Upper lobe of left lung (tissue), 6 donors: Measurements from ENCODE around the gene DLGAP1. TPM values are rescaled to one million over a fixed set of nuclear protein-coding genes. Genes with fewer than 3 reads are reported as not detected.

ENCODE experiments used
- ATAC-seq, 2 donors: fragments of 200-7000 bp; cut with Tn5 transposase; one replicate each; pipeline ENCODE4 v1.9.1; 2022; ENCODE audit warnings: mild to moderate bottlenecking in 2 of 2, moderate library complexity in 2 of 2; ENCODE audit not compliant: low FRiP score in 2 of 2
- DNase-seq, 2 donors: peaks; one replicate each; pipeline ENCODE4 v3.0.0-alpha.2; 2019 to 2020
- H3K27ac ChIP-seq, 4 donors: fragments of 200-600 bp; sonication (generic); one replicate each; pipeline ENCODE4 v1.5.1; 2016 to 2019
- H3K27me3 ChIP-seq, 4 donors: fragments of 200-600 bp; sonication (generic); one replicate each; pipeline ENCODE4 v1.5.1; 2017 to 2019
- H3K36me3 ChIP-seq, 4 donors: fragments of 200-600 bp; sonication (generic); one replicate each; pipeline ENCODE4 v1.5.1; 2016 to 2019
- H3K4me1 ChIP-seq, 4 donors: fragments of 200-600 bp; sonication (generic); one replicate each; pipeline ENCODE4 v1.5.1; 2018 to 2019
- H3K4me3 ChIP-seq, 4 donors: fragments of 200-600 bp; sonication (generic); one replicate each; pipeline ENCODE4 v1.5.1; 2017 to 2019; ENCODE audit warnings: mild to moderate bottlenecking in 2 of 4, moderate library complexity in 1 of 4
- H3K9me3 ChIP-seq, 4 donors: fragments of 200-600 bp; sonication (generic); one replicate each; pipeline ENCODE4 v1.5.1; 2018 to 2019
- CTCF ChIP-seq, 6 experiments: fragments of 450-650 bp in 4 of 6; fragments of 200-600 bp in 2 of 6; sonication (generic) in 2 of 6; IDR thresholded peaks; one replicate each; pipeline ENCODE4 v1.5.1; 2016 to 2019; ENCODE audit warnings: antibody characterized with exemption in 6 of 6
- EP300 ChIP-seq, 4 donors: sonication (generic); formaldehyde crosslinking; IDR thresholded peaks; one replicate each; pipeline ENCODE4 v1.5.1; 2017; ENCODE audit warnings: antibody characterized with exemption in 4 of 4, control low read depth in 2 of 4
- POLR2A ChIP-seq, 4 donors: fragments of 450-650 bp; IDR thresholded peaks; one replicate each; pipeline ENCODE4 v1.5.1; 2016 to 2017; ENCODE audit warnings: antibody characterized with exemption in 4 of 4, mild to moderate bottlenecking in 2 of 4
- POLR2AphosphoS5 ChIP-seq, 2 donors: sonication (generic); formaldehyde crosslinking; IDR thresholded peaks; one replicate each; pipeline ENCODE4 v1.5.1; 2017; ENCODE audit warnings: antibody characterized with exemption in 2 of 2
- WGBS, 2 donors: methylation state at CpG; one replicate each; pipeline ENCODE4 v1.1.5; 2017 to 2018; 5-methylcytosine and 5-hydroxymethylcytosine counted together
- total RNA-seq, 6 donors: library from RNA; depleted of rRNA in 4 of 6; stranded (reverse); fragments of >200 nt in 4 of 6; gene quantifications; one replicate each; pipeline versions ENCODE4 v1.1.0 to v1.2.1, GENCODE V29; 2016 to 2021
- donor health status: DM: no; HTN: no; CAD: no; lungs with moderate emphysema.
- donor health status: DM: no; HTN: yes; CAD: no; lungs with severe emphysema.

Gene DLGAP1
- total RNA-seq, 6 donors from 2014 or later: 2.1 to 4.6 (median 3.6) TPM

GRCh38 chr18:3914833-3915610, 540.1 kb downstream of the DLGAP1 start:
- no peak for ATAC-seq
- no peak overlapping the region for H3K4me3 ChIP-seq
- H3K27me3 ChIP-seq: no peaks in the 10 kb centered on the region
- no peaks in the 10 kb centered on the region for H3K9me3 ChIP-seq
- WGBS, 2 donors: 91 to 100% methylated on average over 2 of the region's 2 CpGs
- H3K4me1 ChIP-seq: no peaks in the 10 kb centered on the region
- TF ChIP-seq POLR2AphosphoS5 (IDR thresholded peaks at IDR 0.05) (no peak), POLR2A (IDR thresholded peaks at IDR 0.05) (no peak), EP300 (IDR thresholded peaks at IDR 0.05) (no peak), CTCF (IDR thresholded peaks at IDR 0.05) (no peak)
- H3K27ac ChIP-seq: no peak overlapping the region
- DNase-seq: no peak
- no peaks in the 10 kb centered on the region for H3K36me3 ChIP-seq

GRCh38 chr18:3914109-3914508, 541.0 kb downstream of the DLGAP1 start:
- DNase-seq (no peak), ATAC-seq (no peak)
- Histone ChIP-seq H3K27ac (no peak overlapping the region), H3K9me3 (no peaks in the 10 kb centered on the region), H3K4me1 (no peaks in the 10 kb centered on the region), H3K27me3 (no peaks in the 10 kb centered on the region), H3K4me3 (no peak overlapping the region), H3K36me3 (no peaks in the 10 kb centered on the region)
- TF ChIP-seq POLR2AphosphoS5 (IDR thresholded peaks at IDR 0.05) (no peak), CTCF (IDR thresholded peaks at IDR 0.05) (no peak)
- 71 to 73% methylated on average over 3 of the region's 3 CpGs for WGBS, 2 donors

- H3K36me3 ChIP-seq: no peaks in the 10 kb centered on the region
- no peak overlapping the region for H3K4me3 ChIP-seq
- TF ChIP-seq EP300 (IDR thresholded peaks at IDR 0.05): no peak
- TF ChIP-seq POLR2A (IDR thresholded peaks at IDR 0.05): no peak
- TF ChIP-seq POLR2AphosphoS5 (IDR thresholded peaks at IDR 0.05): no peak
- no peak for TF ChIP-seq CTCF (IDR thresholded peaks at IDR 0.05)
- DNase-seq: no peak
- H3K9me3 ChIP-seq: no peaks in the 10 kb centered on the region
- no peaks in the 10 kb centered on the region for H3K4me1 ChIP-seq
- H3K27ac ChIP-seq: no peak overlapping the region
- ATAC-seq: no peak
- H3K27me3 ChIP-seq: no peaks in the 10 kb centered on the region
- 85% methylated on average over 1 of the region's 1 CpG for WGBS, 2 donors
These were observed 542.4 kb downstream of the DLGAP1 start for GRCh38 chr18:3912705-3913104.

GRCh38 chr18:3911413-3911812, 543.7 kb downstream of the DLGAP1 start:
- no peak for ATAC-seq
- H3K4me1 ChIP-seq: no peaks in the 10 kb centered on the region
- no peak for DNase-seq

More at GRCh38 chr18:3911413-3911812, 543.7 kb downstream of the DLGAP1 start:
- Histone ChIP-seq H3K27me3 (no peaks in the 10 kb centered on the region), H3K9me3 (no peaks in the 10 kb centered on the region), H3K4me3 (no peak overlapping the region), H3K36me3 (no peaks in the 10 kb centered on the region), H3K27ac (no peak overlapping the region)
- no peak for TF ChIP-seq CTCF (IDR thresholded peaks at IDR 0.05)
- TF ChIP-seq POLR2AphosphoS5 (IDR thresholded peaks at IDR 0.05): no peak
